AG10803 (cell line): ENCODE results near the gene EMC1.
"Not testable (repeated sequence)": the region's sequence is repeated elsewhere in the genome, so short reads cannot be mapped to it uniquely, and the experiment has no call there.

ENCODE experiments used
- DNase-seq: peaks from one replicate; pipeline ENCODE4 v3.0.0; 2010; ENCODE audit warnings: low read depth
- H3K4me3 ChIP-seq: 2 replicates; pipeline ENCODE4 v1.5.1; 2011; ENCODE audit warnings: mild to moderate bottlenecking, low read length, control low read depth
- CTCF ChIP-seq: conservative IDR thresholded peaks from 2 replicates; pipeline ENCODE4 v1.5.1; 2011; ENCODE audit warnings: mild to moderate bottlenecking, low read length, control low read depth, inconsistent platforms

Gene EMC1

GRCh38 chr1:19268445-19268844 lies 17.1 kb upstream of the EMC1 start:
- no peak for TF ChIP-seq CTCF
- no peak overlapping the region for H3K4me3 ChIP-seq
- no peak for DNase-seq

GRCh38 chr1:19262744-19263143 lies 11.4 kb upstream of the EMC1 start:
- H3K4me3 ChIP-seq, result no peak overlapping the region
- DNase-seq, result no peak
- TF ChIP-seq CTCF, result no peak

GRCh38 chr1:19262047-19262446 lies 10.7 kb upstream of the EMC1 start:
- no peak for TF ChIP-seq CTCF
- DNase-seq, result no peak
- H3K4me3 ChIP-seq, result no peak overlapping the region

- H3K4me3 ChIP-seq, result no peak overlapping the region
- peak; percentile 92 for DNase-seq
- no peak for TF ChIP-seq CTCF
These were observed 9.2 kb upstream of the EMC1 start for GRCh38 chr1:19260211-19261138.

- H3K4me3 ChIP-seq, result no peak overlapping the region
These were observed 7.0 kb upstream of the EMC1 start for GRCh38 chr1:19258353-19258752.

GRCh38 chr1:19257178-19257914 lies 6.0 kb upstream of the EMC1 start:
- DNase-seq, result no peak
- H3K4me3 ChIP-seq, result no peak overlapping the region
- no peak for TF ChIP-seq CTCF

More at GRCh38 chr1:19258353-19258752, 7.0 kb upstream of the EMC1 start:
- no peak for TF ChIP-seq CTCF
- no peak for DNase-seq

GRCh38 chr1:19256301-19256700 lies 5.0 kb upstream of the EMC1 start:
- not testable (repeated sequence) for H3K4me3 ChIP-seq, DNase-seq
